ENCODE data around the gene CNKSR3.
"Not testable (repeated sequence)": the region's sequence is repeated elsewhere in the genome, so short reads cannot be mapped to it uniquely, and the experiment has no call there.

The CNKSR3 gene

DNA sequence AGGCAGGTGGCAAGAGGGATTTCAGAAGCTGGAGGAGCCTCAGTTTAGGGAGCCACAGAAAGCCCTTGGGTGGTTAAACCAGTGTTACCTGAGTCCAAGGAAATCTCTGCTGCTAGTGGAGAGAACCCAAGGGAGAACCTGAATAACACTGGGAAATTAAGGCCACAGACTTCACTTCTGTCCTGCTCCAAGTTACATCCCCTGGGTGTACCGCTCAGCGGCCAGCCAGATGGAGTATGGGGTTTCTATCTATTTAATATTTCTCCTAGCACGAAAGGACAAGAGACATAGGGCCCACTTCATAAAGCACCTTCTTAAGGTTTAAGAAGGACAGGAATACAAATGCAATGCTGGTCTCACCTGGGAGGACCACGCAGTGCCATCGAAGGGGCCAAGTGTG lies 5.8 kb upstream of the CNKSR3 start:
- no peak overlapping the region for H3K4me3 ChIP-seq (ENCODE audit: low read length)
- TF ChIP-seq, protein P1, sequence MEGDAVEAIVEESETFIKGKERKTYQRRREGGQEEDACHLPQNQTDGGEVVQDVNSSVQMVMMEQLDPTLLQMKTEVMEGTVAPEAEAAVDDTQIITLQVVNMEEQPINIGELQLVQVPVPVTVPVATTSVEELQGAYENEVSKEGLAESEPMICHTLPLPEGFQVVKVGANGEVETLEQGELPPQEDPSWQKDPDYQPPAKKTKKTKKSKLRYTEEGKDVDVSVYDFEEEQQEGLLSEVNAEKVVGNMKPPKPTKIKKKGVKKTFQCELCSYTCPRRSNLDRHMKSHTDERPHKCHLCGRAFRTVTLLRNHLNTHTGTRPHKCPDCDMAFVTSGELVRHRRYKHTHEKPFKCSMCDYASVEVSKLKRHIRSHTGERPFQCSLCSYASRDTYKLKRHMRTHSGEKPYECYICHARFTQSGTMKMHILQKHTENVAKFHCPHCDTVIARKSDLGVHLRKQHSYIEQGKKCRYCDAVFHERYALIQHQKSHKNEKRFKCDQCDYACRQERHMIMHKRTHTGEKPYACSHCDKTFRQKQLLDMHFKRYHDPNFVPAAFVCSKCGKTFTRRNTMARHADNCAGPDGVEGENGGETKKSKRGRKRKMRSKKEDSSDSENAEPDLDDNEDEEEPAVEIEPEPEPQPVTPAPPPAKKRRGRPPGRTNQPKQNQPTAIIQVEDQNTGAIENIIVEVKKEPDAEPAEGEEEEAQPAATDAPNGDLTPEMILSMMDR (IDR thresholded peaks at IDR 0.05; ENCODE audit: insufficient read depth, low read depth, low read length, missing control alignments) = no peak
- no peak for DNase-seq (ENCODE audit: low read depth)

DNA sequence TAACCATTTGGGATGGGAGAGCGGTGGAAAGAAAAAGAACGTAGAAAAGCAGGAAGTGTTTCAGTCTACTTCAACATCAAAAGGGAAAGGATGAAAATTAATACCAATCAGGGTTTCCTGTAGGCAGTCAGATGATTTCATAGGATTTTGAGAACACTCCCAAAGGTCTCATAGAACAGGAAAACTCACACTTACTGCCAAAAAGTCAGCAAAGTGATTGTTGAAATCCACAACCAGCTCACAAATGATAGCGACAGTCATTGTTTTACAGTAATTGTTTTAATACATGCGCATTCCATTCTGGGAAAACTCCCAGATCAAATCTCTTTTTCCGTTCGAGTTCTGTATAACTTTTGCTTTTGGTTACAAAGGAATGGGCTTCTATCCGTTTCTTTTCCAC lies 5.3 kb upstream of the CNKSR3 start:
- H3K4me3 ChIP-seq (ENCODE audit: low read length) = no peak overlapping the region
- TF ChIP-seq, protein P1 (IDR thresholded peaks at IDR 0.05; ENCODE audit: insufficient read depth, low read depth, low read length, missing control alignments) = no peak
- DNase-seq (ENCODE audit: low read depth) = no peak

DNA sequence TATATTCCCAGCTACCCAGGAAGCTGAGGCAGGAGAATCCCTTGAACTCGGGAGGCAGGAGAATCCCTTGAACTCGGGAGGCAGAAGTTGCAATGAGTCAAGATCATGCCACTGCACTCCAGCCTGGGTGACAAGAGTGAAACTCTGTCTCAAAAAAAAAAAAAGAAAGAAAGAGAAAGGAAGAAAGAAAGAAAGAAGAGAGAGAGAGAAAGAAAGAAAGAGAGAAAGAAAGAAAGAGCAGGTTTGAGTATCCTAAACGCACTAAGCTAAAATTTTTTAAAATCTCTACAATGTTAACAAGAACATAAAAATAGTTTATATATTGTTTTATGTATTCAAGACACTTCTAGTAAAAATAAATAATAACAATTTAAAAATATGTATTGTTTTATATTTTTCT lies 4.6 kb upstream of the CNKSR3 start:
- DNase-seq (ENCODE audit: low read depth); H3K4me3 ChIP-seq (ENCODE audit: low read length): not testable (repeated sequence)

GRCh38 chr6:154514481-154514880 lies 4.0 kb upstream of the CNKSR3 start:
- no peak overlapping the region for H3K4me3 ChIP-seq (ENCODE audit: low read length)
- TF ChIP-seq, protein P1 (IDR thresholded peaks at IDR 0.05; ENCODE audit: insufficient read depth, low read depth, low read length, missing control alignments) = no peak
- DNase-seq (ENCODE audit: low read depth) = no peak

- no peak for DNase-seq (ENCODE audit: low read depth)
- TF ChIP-seq, protein P1 (IDR thresholded peaks at IDR 0.05; ENCODE audit: insufficient read depth, low read depth, low read length, missing control alignments) = no peak
- no peak overlapping the region for H3K4me3 ChIP-seq (ENCODE audit: low read length)
These were observed 3.3 kb upstream of the CNKSR3 start for GRCh38 chr6:154513601-154514320.

DNA sequence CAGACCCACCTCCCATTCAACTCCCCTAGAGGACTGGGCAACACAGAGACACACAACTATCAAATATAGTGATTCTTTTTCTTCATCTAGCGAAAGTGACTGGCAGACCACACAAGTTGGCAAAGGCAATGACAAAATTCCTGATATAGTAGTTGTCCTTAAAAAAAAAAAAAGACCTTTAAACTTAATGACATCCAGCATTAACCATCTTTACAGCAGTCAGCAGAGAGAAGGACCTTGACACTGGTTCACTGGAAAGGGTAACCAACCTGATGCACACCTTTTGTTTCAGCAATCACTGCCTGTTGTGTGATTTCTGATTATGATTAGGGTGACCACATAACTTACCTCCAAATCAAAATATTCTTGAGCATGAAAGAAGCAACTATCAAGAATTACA lies 1.7 kb upstream of the CNKSR3 start:
- no peak for DNase-seq (ENCODE audit: low read depth)
- H3K4me3 ChIP-seq (ENCODE audit: low read length) = no peak overlapping the region
- TF ChIP-seq, protein P1 (IDR thresholded peaks at IDR 0.05; ENCODE audit: insufficient read depth, low read depth, low read length, missing control alignments) = no peak

GRCh38 chr6:154511791-154512190 lies 1.3 kb upstream of the CNKSR3 start:
- TF ChIP-seq, protein P1 (IDR thresholded peaks at IDR 0.05; ENCODE audit: insufficient read depth, low read depth, low read length, missing control alignments) = no peak
- no peak for DNase-seq (ENCODE audit: low read depth)
- H3K4me3 ChIP-seq (ENCODE audit: low read length) = no peak overlapping the region

All from epithelial cell of esophagus (primary cell).